Gastrocnemius medialis (tissue), 4 donors: ENCODE results near the gene NEMF.

Experiments used
- POLR2A ChIP-seq, 2 donors: fragments of 450-650 bp; IDR thresholded peaks; one replicate each; pipeline ENCODE4 v1.6.1; 2017; ENCODE audit warnings: antibody characterized with exemption in 2 of 2, mild to moderate bottlenecking in 2 of 2, moderate library complexity in 2 of 2
- TF ChIP-seq, protein P1 (sequence below), 5 experiments: fragments of 450-650 bp in 3 of 5; fragments of 200-600 bp in 2 of 5; sonication (generic) in 2 of 5; IDR thresholded peaks in 4 of 5; conservative IDR thresholded peaks in 1 of 5; 1 replicate in 4 of 5; 2 replicates in 1 of 5; pipeline ENCODE4 v1.5.1; 2016 to 2019; ENCODE audit warnings: antibody characterized with exemption in 5 of 5, mild to moderate bottlenecking in 3 of 5, moderate library complexity in 3 of 5

- TF ChIP-seq, protein P1, sequence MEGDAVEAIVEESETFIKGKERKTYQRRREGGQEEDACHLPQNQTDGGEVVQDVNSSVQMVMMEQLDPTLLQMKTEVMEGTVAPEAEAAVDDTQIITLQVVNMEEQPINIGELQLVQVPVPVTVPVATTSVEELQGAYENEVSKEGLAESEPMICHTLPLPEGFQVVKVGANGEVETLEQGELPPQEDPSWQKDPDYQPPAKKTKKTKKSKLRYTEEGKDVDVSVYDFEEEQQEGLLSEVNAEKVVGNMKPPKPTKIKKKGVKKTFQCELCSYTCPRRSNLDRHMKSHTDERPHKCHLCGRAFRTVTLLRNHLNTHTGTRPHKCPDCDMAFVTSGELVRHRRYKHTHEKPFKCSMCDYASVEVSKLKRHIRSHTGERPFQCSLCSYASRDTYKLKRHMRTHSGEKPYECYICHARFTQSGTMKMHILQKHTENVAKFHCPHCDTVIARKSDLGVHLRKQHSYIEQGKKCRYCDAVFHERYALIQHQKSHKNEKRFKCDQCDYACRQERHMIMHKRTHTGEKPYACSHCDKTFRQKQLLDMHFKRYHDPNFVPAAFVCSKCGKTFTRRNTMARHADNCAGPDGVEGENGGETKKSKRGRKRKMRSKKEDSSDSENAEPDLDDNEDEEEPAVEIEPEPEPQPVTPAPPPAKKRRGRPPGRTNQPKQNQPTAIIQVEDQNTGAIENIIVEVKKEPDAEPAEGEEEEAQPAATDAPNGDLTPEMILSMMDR (IDR thresholded peaks at IDR 0.05 in 4 of 5, conservative IDR thresholded peaks at IDR 0.05 in 1 of 5) = no peak
- TF ChIP-seq POLR2A (IDR thresholded peaks at IDR 0.05) = no peak
Measured at GRCh38 chr14:49808780-49809179, 43.8 kb downstream of the NEMF start.
